Nasal cavity respiratory epithelium epithelial cell of viscerocranial mucosa (primary cell): ENCODE data around the gene PITX2. TPM values are rescaled to one million over a fixed set of nuclear protein-coding genes. Genes with fewer than 3 reads are reported as not detected.

ENCODE experiments used
- total RNA-seq: library from RNA; depleted of rRNA; stranded (reverse); fragments of >200 nt; gene quantifications from 2 replicates; pipeline ENCODE4 v1.2.3, GENCODE V29; 2014

Gene PITX2
- total RNA-seq: under 0.01 and 0.07 TPM in 2 replicates

GRCh38 chr4:110622841-110623717 is at the start of gene PITX2:
Gene PITX2, minus strand, starts transcription at chr4:110623077. Its CDS starts 617 bp downstream, at chr4:110622460.

Other genes with a start within 250 kb of the PITX2 start
- 0.34 TPM in 1 of 2 replicates, not detected in the other for gene ENPEP, start 146.9 kb downstream of the PITX2 start, total RNA-seq